ENCODE measurements around the gene TM9SF1. TPM values are rescaled to one million over a fixed set of nuclear protein-coding genes. Genes with fewer than 3 reads are reported as not detected.
"Not testable (repeated sequence)": the region's sequence is repeated elsewhere in the genome, so short reads cannot be mapped to it uniquely, and the experiment has no call there.

Gene TM9SF1
- total RNA-seq, 1 experiment from 2014 or later, result 31.3 TPM

DNA sequence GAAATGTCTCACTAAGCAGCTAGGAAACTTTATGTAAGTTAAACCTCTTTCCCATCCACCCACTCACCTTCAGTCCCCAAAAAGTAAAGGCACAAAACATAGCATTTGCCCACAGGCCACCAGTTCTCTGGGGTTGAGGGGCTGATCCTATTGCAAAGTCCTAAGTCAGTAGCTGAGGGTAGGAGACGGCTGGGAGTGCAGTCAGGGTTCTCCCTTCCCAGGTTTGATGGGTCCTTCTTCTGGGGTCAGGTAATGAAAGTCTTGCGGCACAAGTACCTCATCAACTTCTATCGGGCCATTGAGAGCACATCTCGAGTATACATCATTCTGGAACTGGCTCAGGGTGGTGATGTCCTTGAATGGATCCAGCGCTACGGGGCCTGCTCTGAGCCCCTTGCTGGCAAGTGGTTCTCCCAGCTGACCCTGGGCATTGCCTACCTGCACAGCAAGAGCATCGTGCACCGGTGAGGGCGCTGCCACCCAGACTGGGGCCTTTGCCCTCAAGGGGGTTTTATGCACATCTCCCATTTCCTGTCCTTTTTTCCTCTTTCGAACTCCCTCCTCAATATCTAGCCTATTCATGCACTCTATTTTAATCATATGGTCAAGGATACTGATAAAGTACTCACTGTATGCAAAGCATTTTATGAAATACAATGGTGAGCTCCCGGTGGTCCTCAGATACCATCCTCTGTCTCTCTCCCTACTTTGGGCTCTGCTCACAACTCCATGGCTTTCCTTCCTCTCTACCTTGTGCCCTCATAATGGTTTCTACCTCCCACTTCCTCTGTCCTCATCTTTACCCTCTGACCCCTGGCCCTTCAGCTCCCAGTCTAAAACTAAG is 11.2 kb upstream of the TM9SF1 start:
- Histone ChIP-seq H3K27ac (ENCODE audit: low read length) (no peak overlapping the region), H3K9me2 (replicated peaks; ENCODE audit: insufficient read depth, low read length) (no peaks in the 10 kb centered on the region), H3K4me1 (ENCODE audit: low read length) (peaks cover under 1% of the 10 kb centered on the region; the same call in 1 of the 2 replicates), H4K20me1 (ENCODE audit: insufficient read depth, low read depth, low read length) (no peaks in the 10 kb centered on the region), H3K9ac (ENCODE audit: low read length) (no peak overlapping the region), H3K4me2 (ENCODE audit: low read depth, low read length, poor library complexity, severe bottlenecking) (no peak overlapping the region), H3K4me3 (ENCODE audit: low read length) (no peak overlapping the region), H2AFZ (ENCODE audit: low read length) (no peak overlapping the region), H3K36me3 (ENCODE audit: insufficient read depth, low read length) (peaks cover 85% of the 10 kb centered on the region), H3K9me3 (ENCODE audit: low read length) (peaks cover 8% of the 10 kb centered on the region), H3K79me2 (ENCODE audit: low read length) (peaks cover 6% of the 10 kb centered on the region), H3K27me3 (ENCODE audit: low read length) (no peaks in the 10 kb centered on the region)
- DNase-seq, result no peak

- Histone ChIP-seq H3K36me3 (ENCODE audit: insufficient read depth, low read length) (peaks cover 72% of the 10 kb centered on the region), H3K4me2 (ENCODE audit: low read depth, low read length, poor library complexity, severe bottlenecking) (no peak overlapping the region), H4K20me1 (ENCODE audit: insufficient read depth, low read depth, low read length) (no peaks in the 10 kb centered on the region), H3K27ac (ENCODE audit: low read length) (no peak overlapping the region), H3K79me2 (ENCODE audit: low read length) (0 out of 2 replicates have a peak, but pooled peaks cover 3% of the 10 kb centered on the region), H3K4me3 (ENCODE audit: low read length) (no peak overlapping the region), H3K9me2 (replicated peaks; ENCODE audit: insufficient read depth, low read length) (no peaks in the 10 kb centered on the region), H3K4me1 (ENCODE audit: low read length) (no peaks in the 10 kb centered on the region), H3K9ac (ENCODE audit: low read length) (no peak overlapping the region), H3K9me3 (ENCODE audit: low read length) (peaks cover 8% of the 10 kb centered on the region), H3K27me3 (ENCODE audit: low read length) (no peaks in the 10 kb centered on the region), H2AFZ (ENCODE audit: low read length) (no peak overlapping the region)
- DNase-seq, result no peak
Observed at GRCh38 chr14:24204163-24205146, 9.2 kb upstream of the TM9SF1 start.

DNA sequence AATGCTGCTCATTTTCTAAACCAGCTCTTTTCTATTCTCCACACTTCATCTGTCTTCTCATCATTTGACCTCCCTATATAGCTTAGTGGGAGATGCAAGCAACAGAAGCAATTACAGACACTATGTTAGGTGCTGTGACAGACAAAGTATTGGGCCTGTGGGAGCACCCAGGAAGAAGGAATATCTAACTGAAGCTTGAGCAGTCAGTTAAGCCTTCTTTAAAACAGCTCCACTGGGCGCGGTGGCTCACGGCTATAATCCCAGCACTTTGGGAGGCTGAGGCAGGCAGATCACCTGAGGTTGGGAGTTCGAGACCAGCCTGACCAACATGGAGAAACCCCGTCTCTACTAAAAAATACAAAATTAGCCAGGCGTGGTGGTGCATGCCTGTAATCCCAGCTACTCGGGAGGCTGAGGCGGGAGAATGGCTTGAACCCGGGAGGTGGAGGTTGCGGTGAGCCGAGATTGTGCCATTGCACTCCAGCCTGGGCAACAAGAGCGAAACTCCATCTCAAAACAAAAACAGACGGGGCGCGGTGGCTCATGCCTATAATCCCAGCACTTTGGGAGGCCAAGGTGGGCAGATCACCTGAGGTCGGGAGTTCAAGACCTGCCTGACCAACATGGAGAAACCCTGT is 8.1 kb upstream of the TM9SF1 start:
- not testable (repeated sequence) for H3K27me3 ChIP-seq (ENCODE audit: low read length); H3K4me1 ChIP-seq (ENCODE audit: low read length); H3K79me2 ChIP-seq (ENCODE audit: low read length); H2AFZ ChIP-seq (ENCODE audit: low read length); H3K9me3 ChIP-seq (ENCODE audit: low read length); H3K27ac ChIP-seq (ENCODE audit: low read length); DNase-seq; H3K4me3 ChIP-seq (ENCODE audit: low read length); H3K9me2 ChIP-seq (replicated peaks; ENCODE audit: insufficient read depth, low read length); H3K4me2 ChIP-seq (ENCODE audit: low read depth, low read length, poor library complexity, severe bottlenecking); H3K9ac ChIP-seq (ENCODE audit: low read length); H4K20me1 ChIP-seq (ENCODE audit: insufficient read depth, low read depth, low read length)
- peaks cover 65% of the 10 kb centered on the region for H3K36me3 ChIP-seq (ENCODE audit: insufficient read depth, low read length)

DNA sequence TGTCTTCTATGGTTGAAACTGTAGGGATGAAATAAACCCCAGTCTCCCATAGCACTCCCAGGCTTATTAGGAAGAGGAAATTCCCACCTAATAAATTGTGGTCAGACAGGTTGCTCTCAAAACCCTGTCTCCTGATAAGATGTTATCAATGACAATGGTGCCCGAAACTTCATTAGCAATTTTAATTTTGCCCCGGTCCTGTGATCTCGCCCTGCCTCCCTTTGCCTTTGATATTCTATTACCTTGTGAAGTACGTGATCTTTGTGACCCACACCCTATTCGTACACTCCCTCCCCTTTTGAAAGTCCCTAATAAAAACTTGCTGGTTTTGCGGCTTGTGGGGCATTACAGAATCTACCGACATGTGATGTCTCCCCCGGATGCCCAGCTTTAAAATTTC is 7.3 kb upstream of the TM9SF1 start:
- H3K9me2 ChIP-seq (replicated peaks; ENCODE audit: insufficient read depth, low read length); H3K4me1 ChIP-seq (ENCODE audit: low read length); H3K79me2 ChIP-seq (ENCODE audit: low read length); H3K27ac ChIP-seq (ENCODE audit: low read length); DNase-seq; H3K4me3 ChIP-seq (ENCODE audit: low read length); H3K9me3 ChIP-seq (ENCODE audit: low read length); H2AFZ ChIP-seq (ENCODE audit: low read length); H3K9ac ChIP-seq (ENCODE audit: low read length); H3K27me3 ChIP-seq (ENCODE audit: low read length); H3K4me2 ChIP-seq (ENCODE audit: low read depth, low read length, poor library complexity, severe bottlenecking); H4K20me1 ChIP-seq (ENCODE audit: insufficient read depth, low read depth, low read length): not testable (repeated sequence)
- peaks cover 57% of the 10 kb centered on the region for H3K36me3 ChIP-seq (ENCODE audit: insufficient read depth, low read length)

DNA sequence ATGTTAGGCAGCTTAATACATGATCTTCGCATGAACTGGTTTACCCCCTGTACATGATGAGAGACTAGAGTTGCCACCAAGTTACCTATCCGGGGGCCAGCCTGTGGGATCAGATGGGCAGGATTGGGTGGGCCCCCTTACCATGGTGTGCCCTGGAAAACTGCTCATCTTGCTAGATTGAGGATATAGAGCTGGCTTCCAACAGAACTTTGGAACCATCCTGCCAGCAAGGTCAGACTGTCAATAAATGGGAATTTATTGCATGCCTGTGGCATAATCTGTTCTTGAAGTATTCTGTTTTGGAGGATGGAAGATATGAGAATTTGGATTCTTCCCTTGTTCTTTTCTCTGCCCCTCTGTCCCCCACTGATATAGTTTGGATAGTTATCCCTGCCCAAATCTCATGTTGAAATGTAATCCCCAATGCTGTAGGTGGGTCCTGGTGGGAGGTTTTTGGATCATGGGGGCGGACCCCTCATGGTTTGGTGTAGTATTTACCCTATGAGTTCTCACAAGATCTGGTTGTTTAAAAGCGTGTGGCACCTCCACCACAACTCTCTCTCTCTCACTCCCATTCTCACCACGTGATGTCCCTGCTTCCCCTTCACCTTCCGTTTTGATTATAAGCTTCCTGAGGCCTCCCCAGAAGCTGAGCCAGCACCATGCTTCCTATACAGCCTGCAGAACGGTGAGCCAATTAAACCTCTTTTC is 3.7 kb upstream of the TM9SF1 start:
- no peaks in the 10 kb centered on the region for H3K9me2 ChIP-seq (replicated peaks; ENCODE audit: insufficient read depth, low read length)
- peaks cover 33% of the 10 kb centered on the region for H3K4me1 ChIP-seq (ENCODE audit: low read length)
- peaks cover 16% of the 10 kb centered on the region for H3K79me2 ChIP-seq (ENCODE audit: low read length)
- H3K9me3 ChIP-seq (ENCODE audit: low read length), result peaks cover 8% of the 10 kb centered on the region
- H2AFZ ChIP-seq (ENCODE audit: low read length), result no peak overlapping the region
- no peak overlapping the region for H3K27ac ChIP-seq (ENCODE audit: low read length)
- H3K36me3 ChIP-seq (ENCODE audit: insufficient read depth, low read length), result peaks cover 26% of the 10 kb centered on the region
- H4K20me1 ChIP-seq (ENCODE audit: insufficient read depth, low read depth, low read length), result no peaks in the 10 kb centered on the region
- no peaks in the 10 kb centered on the region for H3K27me3 ChIP-seq (ENCODE audit: low read length)
- H3K4me2 ChIP-seq (ENCODE audit: low read depth, low read length, poor library complexity, severe bottlenecking), result no peak overlapping the region
- no peak for DNase-seq
- H3K9ac ChIP-seq (ENCODE audit: low read length), result no peak overlapping the region
- H3K4me3 ChIP-seq (ENCODE audit: low read length), result no peak overlapping the region

DNA sequence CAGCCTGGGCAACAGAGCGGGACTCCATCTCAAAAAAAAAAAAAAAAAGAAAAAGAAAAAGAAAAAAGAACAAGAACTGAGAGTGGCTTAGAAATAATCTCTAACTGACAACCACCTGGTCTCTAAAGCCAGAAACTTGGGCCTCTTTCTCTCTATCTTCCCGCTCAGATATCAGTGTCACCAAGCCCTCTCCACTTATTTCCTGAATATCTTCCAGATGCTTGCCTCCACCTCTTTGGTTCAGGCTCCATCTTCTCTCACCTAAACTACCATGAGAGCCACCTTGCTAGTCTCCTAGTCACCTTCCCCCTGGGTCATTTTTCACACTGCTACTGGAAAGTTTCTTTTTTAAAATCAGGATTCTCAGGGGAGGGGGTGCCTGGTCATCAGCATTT is 1.8 kb upstream of the TM9SF1 start:
- H2AFZ ChIP-seq (ENCODE audit: low read length), result no peak overlapping the region
- no peaks in the 10 kb centered on the region for H4K20me1 ChIP-seq (ENCODE audit: insufficient read depth, low read depth, low read length)
- H3K4me2 ChIP-seq (ENCODE audit: low read depth, low read length, poor library complexity, severe bottlenecking), result peak overlapping the region; percentile 74
- peak overlapping the region; percentile 72 for H3K4me3 ChIP-seq (ENCODE audit: low read length)
- H3K4me1 ChIP-seq (ENCODE audit: low read length), result peaks cover 35% of the 10 kb centered on the region
- H3K9me2 ChIP-seq (replicated peaks; ENCODE audit: insufficient read depth, low read length), result no peaks in the 10 kb centered on the region
- H3K9ac ChIP-seq (ENCODE audit: low read length), result peak overlapping the region; percentile 89
- 0 out of 2 replicates have a peak, but pooled peaks cover 2% of the 10 kb centered on the region for H3K9me3 ChIP-seq (ENCODE audit: low read length)
- H3K79me2 ChIP-seq (ENCODE audit: low read length), result peaks cover 29% of the 10 kb centered on the region
- no peak for DNase-seq
- peaks cover 23% of the 10 kb centered on the region for H3K36me3 ChIP-seq (ENCODE audit: insufficient read depth, low read length)
- H3K27ac ChIP-seq (ENCODE audit: low read length), result peak overlapping the region; percentile 78
- no peaks in the 10 kb centered on the region for H3K27me3 ChIP-seq (ENCODE audit: low read length)

DNA sequence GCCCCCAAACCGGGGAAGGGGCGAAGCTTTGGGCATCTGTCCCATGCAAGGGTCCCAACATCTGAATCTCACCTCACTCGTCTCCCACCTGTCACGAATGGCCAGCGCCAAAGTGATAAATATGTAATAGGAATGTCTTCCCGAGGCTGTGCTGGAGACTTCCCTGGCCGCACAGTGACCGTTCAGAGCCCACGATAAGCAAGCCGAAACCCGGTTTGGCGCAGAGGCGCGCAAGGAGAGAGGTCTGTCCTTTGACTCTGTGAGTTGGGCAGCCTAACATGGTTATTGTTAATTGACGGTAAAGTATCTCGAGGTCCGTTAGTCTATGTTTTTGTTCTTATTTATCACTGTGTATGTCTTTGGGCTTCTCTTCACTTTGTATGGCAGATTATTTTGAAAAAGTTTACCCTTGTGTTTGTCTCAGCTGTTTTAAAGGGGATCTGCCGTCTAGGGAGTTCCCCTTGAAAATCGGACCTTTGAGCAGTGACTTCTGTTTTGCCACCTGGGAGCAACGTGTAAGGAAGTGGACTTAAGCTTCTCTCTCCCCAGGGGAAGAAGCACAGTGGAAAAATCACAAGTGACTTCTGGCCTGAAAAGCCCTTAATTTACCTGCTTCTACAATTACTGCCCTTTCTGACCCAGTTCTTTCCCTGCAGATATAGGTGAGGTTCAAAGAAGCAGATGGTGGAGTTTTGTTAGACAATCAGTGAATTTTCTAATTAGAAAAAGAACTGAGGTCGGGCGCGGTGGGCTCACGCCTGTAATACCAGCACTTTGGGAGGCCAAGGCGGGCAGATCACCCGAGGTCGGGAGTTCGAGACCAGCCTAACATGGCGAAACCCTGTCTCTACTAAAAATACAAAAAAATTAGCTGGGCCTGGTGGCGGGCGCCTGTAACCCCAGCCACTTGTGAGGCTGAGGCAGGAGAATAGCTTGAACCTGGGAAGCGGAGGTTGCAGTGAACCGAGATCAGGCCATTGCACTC is 1.1 kb upstream of the TM9SF1 start:
- Histone ChIP-seq H3K4me3 (ENCODE audit: low read length) (peak overlapping the region; percentile 72), H3K4me1 (ENCODE audit: low read length) (peaks cover 35% of the 10 kb centered on the region), H3K9me3 (ENCODE audit: low read length) (no peaks in the 10 kb centered on the region), H2AFZ (ENCODE audit: low read length) (peak overlapping the region; percentile 74; the same call in 1 of the 2 replicates), H3K27me3 (ENCODE audit: low read length) (no peaks in the 10 kb centered on the region), H3K9ac (ENCODE audit: low read length) (peak overlapping the region; percentile 89), H3K9me2 (replicated peaks; ENCODE audit: insufficient read depth, low read length) (no peaks in the 10 kb centered on the region), H3K79me2 (ENCODE audit: low read length) (peaks cover 33% of the 10 kb centered on the region), H3K27ac (ENCODE audit: low read length) (peak overlapping the region; percentile 78), H4K20me1 (ENCODE audit: insufficient read depth, low read depth, low read length) (no peaks in the 10 kb centered on the region), H3K4me2 (ENCODE audit: low read depth, low read length, poor library complexity, severe bottlenecking) (peak overlapping the region; percentile 74), H3K36me3 (ENCODE audit: insufficient read depth, low read length) (peaks cover 23% of the 10 kb centered on the region)
- peak; percentile 81 for DNase-seq
